ENCODE measurements around the gene EXD3. TPM values are rescaled to one million over a fixed set of nuclear protein-coding genes. Genes with fewer than 3 reads are reported as not detected.
"Not testable (repeated sequence)": the region's sequence is repeated elsewhere in the genome, so short reads cannot be mapped to it uniquely, and the experiment has no call there.

The EXD3 gene
- total RNA-seq, 1 donor from 2014 or later: 16.7 TPM

DNA sequence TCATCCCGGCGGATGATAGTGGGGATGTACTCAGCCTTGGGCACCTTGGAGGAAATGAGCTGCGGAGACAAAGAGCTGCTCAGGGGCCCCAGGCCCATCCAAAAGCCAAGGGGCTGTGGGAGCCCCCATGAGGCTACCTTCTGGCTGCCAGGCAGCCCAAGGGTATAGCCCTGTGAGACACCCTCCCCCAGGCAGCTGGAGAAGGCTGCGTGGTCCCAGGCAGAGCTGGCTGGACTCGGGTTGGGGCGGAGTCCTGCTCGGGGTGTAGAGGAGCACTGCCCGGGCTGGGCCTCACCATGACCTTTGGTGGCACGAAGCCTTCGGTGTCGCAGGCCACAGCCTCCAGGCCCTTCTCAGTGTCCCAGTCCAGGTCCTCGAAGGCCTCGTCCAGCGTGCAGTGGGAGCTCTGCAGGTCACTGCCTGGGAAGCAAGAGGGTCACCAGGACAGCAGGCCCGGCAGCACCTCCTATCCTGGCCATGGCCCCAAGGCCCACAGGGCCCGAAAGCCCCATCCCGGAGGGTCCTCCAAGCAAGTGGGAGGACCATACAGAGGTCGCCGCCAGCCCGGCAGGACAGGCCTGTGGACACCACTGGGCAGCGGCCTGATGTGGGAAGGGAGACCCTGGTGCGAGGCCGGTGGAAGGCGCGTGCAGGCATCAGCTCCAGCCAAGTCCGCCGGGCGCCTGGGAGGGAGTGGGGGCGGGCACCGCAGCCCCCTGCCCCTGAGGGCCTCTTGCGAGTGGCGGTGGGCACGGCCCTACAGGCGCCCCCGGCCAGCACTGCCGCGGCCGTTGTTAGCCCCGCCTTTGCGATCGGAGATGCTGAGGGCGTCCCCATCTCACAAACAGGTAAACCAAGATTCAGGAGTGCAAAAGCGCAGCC is 30.0 kb upstream of the EXD3 start:
- no peaks in the 10 kb centered on the region for H3K27me3 ChIP-seq
- H3K9me3 ChIP-seq: no peaks in the 10 kb centered on the region
- TF ChIP-seq CTCF (IDR thresholded peaks at IDR 0.05): no peak
- H3K4me3 ChIP-seq: no peak overlapping the region
- H3K27ac ChIP-seq: peak overlapping the region in 1 of 2 donors; percentile 24
- intact Hi-C loops (cut with DNase I): loop anchor here (10.0 kb wide), 1 partner anchor 152 kb away; the partner anchor contains the start of gene ARRDC1
- H3K36me3 ChIP-seq: peaks cover 39 to 57% of the 10 kb centered on the region in 2 donors
- peaks cover 35 to 38% of the 10 kb centered on the region in 2 donors for H3K4me1 ChIP-seq
- peak; percentile 8 to 66 for DNase-seq (ENCODE audit: low spot score in 2 of 2)

DNA sequence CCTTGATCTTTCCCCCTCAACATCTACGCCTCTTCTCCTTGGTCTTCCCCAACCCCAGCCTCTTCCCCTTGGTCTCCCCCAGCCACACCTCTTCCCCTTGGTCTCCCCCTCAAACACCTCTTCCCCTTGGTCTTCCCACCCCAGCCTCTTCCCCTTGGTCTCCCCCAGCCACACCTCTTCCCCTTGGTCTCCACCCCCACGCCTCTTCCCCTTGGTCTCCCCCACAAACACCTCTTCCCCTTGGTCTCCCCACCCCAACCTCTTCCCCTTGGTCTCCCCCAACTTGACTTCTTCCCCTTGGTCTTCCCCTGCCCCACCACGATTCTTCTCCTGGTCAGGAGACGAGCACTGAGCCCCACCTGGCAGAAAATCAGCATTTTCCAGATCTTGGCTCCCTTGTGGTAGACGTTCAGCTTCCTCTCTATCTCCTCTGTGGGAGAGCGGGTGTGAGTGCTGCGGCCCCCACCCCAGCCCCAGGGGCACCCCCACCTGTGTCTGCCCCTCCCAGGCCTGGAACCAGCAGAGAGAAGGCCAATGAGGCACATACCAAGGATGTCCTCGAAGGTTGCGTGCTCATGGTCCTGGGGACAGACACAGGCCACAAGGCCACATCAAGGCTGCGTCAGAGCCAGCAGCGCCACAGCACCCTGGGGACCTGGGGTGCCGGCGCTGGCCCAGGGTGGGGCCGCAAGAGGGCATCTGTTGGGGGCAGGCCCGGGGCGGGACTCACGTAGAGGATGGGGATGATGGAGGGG is 29.2 kb upstream of the EXD3 start:
- intact Hi-C loops (cut with DNase I): loop anchor here (10.0 kb wide), 1 partner anchor 153 kb away; the partner anchor contains the start of gene ARRDC1
- Histone ChIP-seq H3K27me3 (no peaks in the 10 kb centered on the region), H3K4me3 (no peak overlapping the region), H3K27ac (no peak overlapping the region), H3K9me3 (no peaks in the 10 kb centered on the region), H3K4me1 (peaks cover 28 to 32% of the 10 kb centered on the region in 2 donors), H3K36me3 (peaks cover 39 to 57% of the 10 kb centered on the region in 2 donors)
- no peak for TF ChIP-seq CTCF (IDR thresholded peaks at IDR 0.05)
- peak; percentile 8 to 49 for DNase-seq (ENCODE audit: low spot score in 2 of 2)

DNA sequence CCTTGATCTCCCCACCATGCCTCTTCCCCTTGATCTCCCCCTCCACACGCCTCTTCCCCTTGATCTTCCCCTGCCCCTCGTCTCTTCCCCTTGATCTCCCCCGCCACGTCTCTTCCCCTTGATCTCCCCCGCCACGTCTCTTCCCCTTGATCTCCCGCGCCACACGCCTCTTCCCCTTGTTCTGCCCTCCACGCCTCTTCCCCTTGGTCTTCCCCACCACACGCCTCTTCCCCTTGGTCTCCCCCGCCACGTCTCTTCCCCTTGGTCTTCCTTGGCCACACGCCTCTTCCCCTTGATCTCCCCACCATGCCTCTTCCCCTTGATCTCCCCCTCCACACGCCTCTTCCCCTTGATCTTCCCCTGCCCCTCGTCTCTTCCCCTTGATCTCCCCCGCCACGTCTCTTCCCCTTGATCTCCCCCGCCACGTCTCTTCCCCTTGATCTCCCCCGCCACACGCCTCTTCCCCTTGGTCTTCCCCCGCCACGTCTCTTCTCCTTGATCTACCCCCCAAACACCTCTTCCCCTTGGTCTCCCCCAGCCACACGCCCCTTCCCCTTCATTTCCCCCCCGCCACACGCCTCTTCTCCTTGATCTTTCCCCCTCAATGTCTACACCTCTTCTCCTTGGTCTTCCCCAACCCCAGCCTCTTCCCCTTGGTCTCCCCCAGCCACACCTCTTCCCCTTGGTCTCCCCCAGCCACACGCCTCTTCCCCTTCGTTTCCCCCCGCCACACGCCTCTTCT is 28.5 kb upstream of the EXD3 start:
- not testable (repeated sequence) for H3K27ac ChIP-seq; H3K4me3 ChIP-seq; DNase-seq (ENCODE audit: low spot score in 2 of 2); H3K9me3 ChIP-seq; H3K27me3 ChIP-seq
- Histone ChIP-seq H3K36me3 (peaks cover 39 to 54% of the 10 kb centered on the region in 2 donors), H3K4me1 (peaks cover 23 to 28% of the 10 kb centered on the region in 2 donors)
- intact Hi-C loops (cut with DNase I): loop anchor here (10.0 kb wide), 1 partner anchor 153 kb away; the partner anchor contains the start of gene ARRDC1

- H3K4me3 ChIP-seq, H3K27ac ChIP-seq, H3K27me3 ChIP-seq, H3K9me3 ChIP-seq: not testable (repeated sequence)
- H3K36me3 ChIP-seq: peaks cover 36 to 51% of the 10 kb centered on the region in 2 donors
- peaks cover 16 to 22% of the 10 kb centered on the region in 2 donors for H3K4me1 ChIP-seq
- intact Hi-C loops (cut with DNase I): loop anchor here (10.0 kb wide), 1 partner anchor 154 kb away; the partner anchor contains the start of gene ARRDC1
- DNase-seq (ENCODE audit: low spot score in 2 of 2): peak; percentile 6 to 37
These were observed 27.7 kb upstream of the EXD3 start for GRCh38 chr9:137450539-137451222.

DNA sequence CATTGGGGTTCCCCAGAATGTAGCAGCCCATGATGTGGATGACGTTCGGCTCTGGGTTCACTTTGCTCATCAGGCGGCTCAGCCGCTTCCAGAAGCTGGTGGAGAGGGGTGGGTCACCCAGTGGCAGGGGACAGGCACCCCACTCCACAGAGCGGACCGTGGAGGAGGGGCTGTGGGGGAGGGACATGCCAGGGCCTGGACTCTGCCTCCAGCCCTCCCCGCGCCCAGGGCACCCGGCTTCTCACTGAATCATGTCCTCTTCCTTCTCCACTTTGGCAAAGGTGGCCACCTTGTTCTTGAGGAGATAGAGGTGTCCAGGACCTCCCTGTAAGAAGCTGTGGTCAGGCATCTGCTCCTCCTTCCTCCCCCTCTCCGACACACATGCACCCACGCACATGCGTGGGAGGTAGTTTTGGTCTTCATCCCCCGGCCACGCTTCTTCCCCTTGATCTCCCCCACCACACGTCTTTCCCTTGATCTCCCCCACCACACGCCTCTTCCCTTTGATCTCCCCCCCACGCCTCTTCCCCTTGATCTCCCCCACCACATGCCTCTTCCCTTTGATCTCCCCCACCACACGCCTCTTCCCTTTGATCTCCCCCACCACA is 27.1 kb upstream of the EXD3 start:
- peaks cover 30 to 44% of the 10 kb centered on the region in 2 donors for H3K36me3 ChIP-seq
- TF ChIP-seq CTCF (IDR thresholded peaks at IDR 0.05): no peak
- peaks cover 9 to 20% of the 10 kb centered on the region in 2 donors for H3K4me1 ChIP-seq
- DNase-seq (ENCODE audit: low spot score in 2 of 2): no peak
- intact Hi-C loops (cut with DNase I): loop anchor here (10.0 kb wide), 1 partner anchor 155 kb away; the partner anchor contains the start of gene ARRDC1
- no peak overlapping the region for H3K27ac ChIP-seq
- no peaks in the 10 kb centered on the region for H3K27me3 ChIP-seq
- no peak overlapping the region for H3K4me3 ChIP-seq
- H3K9me3 ChIP-seq: no peaks in the 10 kb centered on the region
